ENCODE results near the gene PNLIPRP2.

DNA sequence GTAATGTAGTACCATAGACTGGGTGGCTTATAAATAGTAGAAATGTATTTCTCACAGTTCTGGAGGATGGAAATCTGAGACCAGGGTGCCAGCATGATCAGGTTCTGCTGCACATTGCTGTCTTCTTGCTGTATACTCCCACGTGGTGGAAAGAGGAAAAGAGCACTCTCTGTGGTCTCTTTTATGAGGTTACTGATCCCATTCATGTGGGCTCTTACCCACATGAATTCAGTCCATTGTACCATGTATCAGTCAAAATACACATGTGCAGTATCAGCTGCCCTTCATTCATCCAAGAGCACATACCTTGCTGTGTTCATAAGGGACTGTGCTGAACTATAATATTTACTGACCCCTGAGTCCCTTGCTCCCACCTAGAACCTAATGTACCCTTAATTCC lies 17.1 kb downstream of the PNLIPRP2 start:
- TF ChIP-seq, protein P1, sequence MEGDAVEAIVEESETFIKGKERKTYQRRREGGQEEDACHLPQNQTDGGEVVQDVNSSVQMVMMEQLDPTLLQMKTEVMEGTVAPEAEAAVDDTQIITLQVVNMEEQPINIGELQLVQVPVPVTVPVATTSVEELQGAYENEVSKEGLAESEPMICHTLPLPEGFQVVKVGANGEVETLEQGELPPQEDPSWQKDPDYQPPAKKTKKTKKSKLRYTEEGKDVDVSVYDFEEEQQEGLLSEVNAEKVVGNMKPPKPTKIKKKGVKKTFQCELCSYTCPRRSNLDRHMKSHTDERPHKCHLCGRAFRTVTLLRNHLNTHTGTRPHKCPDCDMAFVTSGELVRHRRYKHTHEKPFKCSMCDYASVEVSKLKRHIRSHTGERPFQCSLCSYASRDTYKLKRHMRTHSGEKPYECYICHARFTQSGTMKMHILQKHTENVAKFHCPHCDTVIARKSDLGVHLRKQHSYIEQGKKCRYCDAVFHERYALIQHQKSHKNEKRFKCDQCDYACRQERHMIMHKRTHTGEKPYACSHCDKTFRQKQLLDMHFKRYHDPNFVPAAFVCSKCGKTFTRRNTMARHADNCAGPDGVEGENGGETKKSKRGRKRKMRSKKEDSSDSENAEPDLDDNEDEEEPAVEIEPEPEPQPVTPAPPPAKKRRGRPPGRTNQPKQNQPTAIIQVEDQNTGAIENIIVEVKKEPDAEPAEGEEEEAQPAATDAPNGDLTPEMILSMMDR (IDR thresholded peaks at IDR 0.05) = no peak
- peak in 1 of 3 donors; percentile 24 for TF ChIP-seq POLR2A (IDR thresholded peaks at IDR 0.05)

Measured in body of pancreas (tissue), 4 donors.